SH-SY5Y (cell line): ENCODE measurements around the gene PAQR9.

ENCODE experiments used
- GATA2 ChIP-seq: IDR thresholded peaks from 2 replicates; pipeline ENCODE4 v1.6.1; 2011; ENCODE audit warnings: mild to moderate bottlenecking, low read depth, low read length
- GATA3 ChIP-seq: IDR thresholded peaks from 2 replicates; pipeline ENCODE4 v1.6.1; 2011; ENCODE audit warnings: low read depth, mild to moderate bottlenecking, low read length, moderate library complexity

GRCh38 chr3:142923694-142924093, 39.8 kb downstream of the PAQR9 start:
- no peak for TF ChIP-seq GATA2
- no peak for TF ChIP-seq GATA3
